ENCODE results near the gene NMRK1. TPM values are rescaled to one million over a fixed set of nuclear protein-coding genes. Genes with fewer than 3 reads are reported as not detected.

Gene NMRK1
- total RNA-seq, 1 donor from 2014 or later: 3.5 TPM

GRCh38 chr9:75071530-75072122 is 16.3 kb downstream of the NMRK1 start:
- no peak overlapping the region for H3K4me3 Mint-ChIP-seq (ENCODE audit: low read depth)
- no peak for DNase-seq (ENCODE audit: low spot score, unreplicated experiment)
- H3K4me1 Mint-ChIP-seq (ENCODE audit: low read depth): no peaks in the 10 kb centered on the region
- no peaks in the 10 kb centered on the region for H3K27me3 Mint-ChIP-seq
- H3K9me3 Mint-ChIP-seq (ENCODE audit: low read depth): no peaks in the 10 kb centered on the region
- TF ChIP-seq, protein P1, sequence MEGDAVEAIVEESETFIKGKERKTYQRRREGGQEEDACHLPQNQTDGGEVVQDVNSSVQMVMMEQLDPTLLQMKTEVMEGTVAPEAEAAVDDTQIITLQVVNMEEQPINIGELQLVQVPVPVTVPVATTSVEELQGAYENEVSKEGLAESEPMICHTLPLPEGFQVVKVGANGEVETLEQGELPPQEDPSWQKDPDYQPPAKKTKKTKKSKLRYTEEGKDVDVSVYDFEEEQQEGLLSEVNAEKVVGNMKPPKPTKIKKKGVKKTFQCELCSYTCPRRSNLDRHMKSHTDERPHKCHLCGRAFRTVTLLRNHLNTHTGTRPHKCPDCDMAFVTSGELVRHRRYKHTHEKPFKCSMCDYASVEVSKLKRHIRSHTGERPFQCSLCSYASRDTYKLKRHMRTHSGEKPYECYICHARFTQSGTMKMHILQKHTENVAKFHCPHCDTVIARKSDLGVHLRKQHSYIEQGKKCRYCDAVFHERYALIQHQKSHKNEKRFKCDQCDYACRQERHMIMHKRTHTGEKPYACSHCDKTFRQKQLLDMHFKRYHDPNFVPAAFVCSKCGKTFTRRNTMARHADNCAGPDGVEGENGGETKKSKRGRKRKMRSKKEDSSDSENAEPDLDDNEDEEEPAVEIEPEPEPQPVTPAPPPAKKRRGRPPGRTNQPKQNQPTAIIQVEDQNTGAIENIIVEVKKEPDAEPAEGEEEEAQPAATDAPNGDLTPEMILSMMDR (IDR thresholded peaks at IDR 0.05; ENCODE audit: unreplicated experiment): no peak
- H3K36me3 Mint-ChIP-seq (ENCODE audit: insufficient read depth): no peaks in the 10 kb centered on the region
- H3K27ac Mint-ChIP-seq: no peak overlapping the region

- no peak for DNase-seq (ENCODE audit: low spot score, unreplicated experiment)
- no peaks in the 10 kb centered on the region for H3K9me3 Mint-ChIP-seq (ENCODE audit: low read depth)
- H3K36me3 Mint-ChIP-seq (ENCODE audit: insufficient read depth): no peaks in the 10 kb centered on the region
- H3K27ac Mint-ChIP-seq: no peak overlapping the region
- TF ChIP-seq, protein P1 (IDR thresholded peaks at IDR 0.05; ENCODE audit: unreplicated experiment): no peak
- no peak overlapping the region for H3K4me3 Mint-ChIP-seq (ENCODE audit: low read depth)
- no peaks in the 10 kb centered on the region for H3K4me1 Mint-ChIP-seq (ENCODE audit: low read depth)
- no peaks in the 10 kb centered on the region for H3K27me3 Mint-ChIP-seq
Observed at GRCh38 chr9:75069171-75069570, 18.8 kb downstream of the NMRK1 start.

- Mint-ChIP-seq H3K27me3 (no peaks in the 10 kb centered on the region), H3K4me1 (ENCODE audit: low read depth) (no peaks in the 10 kb centered on the region), H3K4me3 (ENCODE audit: low read depth) (no peak overlapping the region), H3K27ac (no peak overlapping the region), H3K36me3 (ENCODE audit: insufficient read depth) (no peaks in the 10 kb centered on the region), H3K9me3 (ENCODE audit: low read depth) (no peaks in the 10 kb centered on the region)
- TF ChIP-seq, protein P1 (IDR thresholded peaks at IDR 0.05; ENCODE audit: unreplicated experiment): no peak
- DNase-seq (ENCODE audit: low spot score, unreplicated experiment): no peak
Observed at GRCh38 chr9:75067894-75068293, 20.1 kb downstream of the NMRK1 start.

GRCh38 chr9:75065510-75065909 is 22.4 kb downstream of the NMRK1 start:
- Mint-ChIP-seq H3K4me1 (ENCODE audit: low read depth) (no peaks in the 10 kb centered on the region), H3K36me3 (ENCODE audit: insufficient read depth) (no peaks in the 10 kb centered on the region), H3K27me3 (no peaks in the 10 kb centered on the region), H3K9me3 (ENCODE audit: low read depth) (no peaks in the 10 kb centered on the region), H3K4me3 (ENCODE audit: low read depth) (no peak overlapping the region), H3K27ac (no peak overlapping the region)
- no peak for DNase-seq (ENCODE audit: low spot score, unreplicated experiment)
- TF ChIP-seq, protein P1 (IDR thresholded peaks at IDR 0.05; ENCODE audit: unreplicated experiment): no peak

GRCh38 chr9:75064307-75065025 is 23.5 kb downstream of the NMRK1 start:
- Mint-ChIP-seq H3K27ac (no peak overlapping the region), H3K4me1 (ENCODE audit: low read depth) (no peaks in the 10 kb centered on the region), H3K27me3 (no peaks in the 10 kb centered on the region), H3K4me3 (ENCODE audit: low read depth) (no peak overlapping the region), H3K36me3 (ENCODE audit: insufficient read depth) (no peaks in the 10 kb centered on the region), H3K9me3 (ENCODE audit: low read depth) (peaks cover 2% of the 10 kb centered on the region)
- no peak for DNase-seq (ENCODE audit: low spot score, unreplicated experiment)
- TF ChIP-seq, protein P1 (IDR thresholded peaks at IDR 0.05; ENCODE audit: unreplicated experiment): no peak
